Peyer's patch (tissue), 4 donors: Measurements from ENCODE around the gene TM2D3. TPM values are rescaled to one million over a fixed set of nuclear protein-coding genes. Genes with fewer than 3 reads are reported as not detected.

Source experiments
- DNase-seq, 3 donors: peaks; one replicate each; pipeline ENCODE4 v3.0.0-alpha.2; 2017 to 2019
- H3K27ac ChIP-seq, 4 donors: fragments of 200-600 bp; sonication (generic); one replicate each; pipeline ENCODE4 v1.5.1; 2016 to 2019
- H3K27me3 ChIP-seq, 2 donors: fragments of 200-600 bp; sonication (generic); one replicate each; pipeline ENCODE4 v1.5.1; 2019
- H3K36me3 ChIP-seq, 3 donors: fragments of 200-600 bp; sonication (generic); one replicate each; pipeline ENCODE4 v1.5.1; 2016 to 2019
- H3K4me1 ChIP-seq, 4 donors: fragments of 200-600 bp; sonication (generic); one replicate each; pipeline ENCODE4 v1.5.1; 2016 to 2019
- H3K4me3 ChIP-seq, 4 donors: fragments of 200-600 bp; sonication (generic); 1 replicate in 3 of 4; 2 replicates in 1 of 4; pipeline ENCODE4 v1.5.1; 2016 to 2019; ENCODE audit warnings: mild to moderate bottlenecking in 1 of 4
- H3K9me3 ChIP-seq, 4 donors: fragments of 200-600 bp; sonication (generic); one replicate each; pipeline ENCODE4 v1.5.1; 2016 to 2019; ENCODE audit warnings: mild to moderate bottlenecking in 1 of 4
- POLR2A ChIP-seq, 2 donors: fragments of 450-650 bp; IDR thresholded peaks; one replicate each; pipeline ENCODE4 v1.5.1; 2017; ENCODE audit warnings: antibody characterized with exemption in 2 of 2, mild to moderate bottlenecking in 2 of 2, moderate library complexity in 2 of 2
- total RNA-seq, 4 donors: library from RNA; depleted of rRNA; stranded (reverse); fragments of >200 nt; gene quantifications; one replicate each; pipeline ENCODE4 v1.1.0, GENCODE V29; 2016
- TF ChIP-seq, protein P1 (sequence below), 6 experiments: fragments of 450-650 bp in 4 of 6; fragments of 200-600 bp in 2 of 6; sonication (generic) in 1 of 6; IDR thresholded peaks; one replicate each; pipeline ENCODE4 v1.5.1; 2017 to 2019; ENCODE audit warnings: antibody characterized with exemption in 6 of 6, mild to moderate bottlenecking in 3 of 6, moderate library complexity in 1 of 6

Gene TM2D3
- total RNA-seq, 4 donors from 2014 or later: 20.8 to 99.9 (median 28.5) TPM

DNA sequence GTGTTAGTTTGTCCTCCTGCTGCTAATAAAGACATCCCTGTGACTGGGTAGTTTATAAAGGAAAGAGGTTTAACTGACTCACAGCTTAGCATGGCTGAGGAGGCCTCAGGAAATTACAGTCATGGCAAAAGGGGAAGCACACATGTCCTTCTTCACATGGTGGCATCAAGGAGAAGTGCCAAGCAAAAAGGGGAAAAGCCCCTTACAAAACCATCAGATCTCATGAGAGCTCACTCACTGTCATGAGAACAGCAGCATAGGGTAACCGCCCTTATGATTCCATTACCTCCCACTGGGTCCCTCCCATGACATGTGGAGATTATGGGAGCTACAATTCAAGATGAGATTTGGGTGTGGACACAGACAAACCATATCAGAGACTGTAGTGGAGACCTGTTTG is 27.0 kb downstream of the TM2D3 start:
- Histone ChIP-seq H3K27me3 (no peaks in the 10 kb centered on the region), H3K9me3 (no peaks in the 10 kb centered on the region), H3K36me3 (no peaks in the 10 kb centered on the region), H3K4me3 (no peak overlapping the region), H3K4me1 (no peaks in the 10 kb centered on the region), H3K27ac (no peak overlapping the region)
- TF ChIP-seq, protein P1, sequence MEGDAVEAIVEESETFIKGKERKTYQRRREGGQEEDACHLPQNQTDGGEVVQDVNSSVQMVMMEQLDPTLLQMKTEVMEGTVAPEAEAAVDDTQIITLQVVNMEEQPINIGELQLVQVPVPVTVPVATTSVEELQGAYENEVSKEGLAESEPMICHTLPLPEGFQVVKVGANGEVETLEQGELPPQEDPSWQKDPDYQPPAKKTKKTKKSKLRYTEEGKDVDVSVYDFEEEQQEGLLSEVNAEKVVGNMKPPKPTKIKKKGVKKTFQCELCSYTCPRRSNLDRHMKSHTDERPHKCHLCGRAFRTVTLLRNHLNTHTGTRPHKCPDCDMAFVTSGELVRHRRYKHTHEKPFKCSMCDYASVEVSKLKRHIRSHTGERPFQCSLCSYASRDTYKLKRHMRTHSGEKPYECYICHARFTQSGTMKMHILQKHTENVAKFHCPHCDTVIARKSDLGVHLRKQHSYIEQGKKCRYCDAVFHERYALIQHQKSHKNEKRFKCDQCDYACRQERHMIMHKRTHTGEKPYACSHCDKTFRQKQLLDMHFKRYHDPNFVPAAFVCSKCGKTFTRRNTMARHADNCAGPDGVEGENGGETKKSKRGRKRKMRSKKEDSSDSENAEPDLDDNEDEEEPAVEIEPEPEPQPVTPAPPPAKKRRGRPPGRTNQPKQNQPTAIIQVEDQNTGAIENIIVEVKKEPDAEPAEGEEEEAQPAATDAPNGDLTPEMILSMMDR (IDR thresholded peaks at IDR 0.05): no peak
- TF ChIP-seq POLR2A (IDR thresholded peaks at IDR 0.05): no peak
- DNase-seq: no peak

DNA sequence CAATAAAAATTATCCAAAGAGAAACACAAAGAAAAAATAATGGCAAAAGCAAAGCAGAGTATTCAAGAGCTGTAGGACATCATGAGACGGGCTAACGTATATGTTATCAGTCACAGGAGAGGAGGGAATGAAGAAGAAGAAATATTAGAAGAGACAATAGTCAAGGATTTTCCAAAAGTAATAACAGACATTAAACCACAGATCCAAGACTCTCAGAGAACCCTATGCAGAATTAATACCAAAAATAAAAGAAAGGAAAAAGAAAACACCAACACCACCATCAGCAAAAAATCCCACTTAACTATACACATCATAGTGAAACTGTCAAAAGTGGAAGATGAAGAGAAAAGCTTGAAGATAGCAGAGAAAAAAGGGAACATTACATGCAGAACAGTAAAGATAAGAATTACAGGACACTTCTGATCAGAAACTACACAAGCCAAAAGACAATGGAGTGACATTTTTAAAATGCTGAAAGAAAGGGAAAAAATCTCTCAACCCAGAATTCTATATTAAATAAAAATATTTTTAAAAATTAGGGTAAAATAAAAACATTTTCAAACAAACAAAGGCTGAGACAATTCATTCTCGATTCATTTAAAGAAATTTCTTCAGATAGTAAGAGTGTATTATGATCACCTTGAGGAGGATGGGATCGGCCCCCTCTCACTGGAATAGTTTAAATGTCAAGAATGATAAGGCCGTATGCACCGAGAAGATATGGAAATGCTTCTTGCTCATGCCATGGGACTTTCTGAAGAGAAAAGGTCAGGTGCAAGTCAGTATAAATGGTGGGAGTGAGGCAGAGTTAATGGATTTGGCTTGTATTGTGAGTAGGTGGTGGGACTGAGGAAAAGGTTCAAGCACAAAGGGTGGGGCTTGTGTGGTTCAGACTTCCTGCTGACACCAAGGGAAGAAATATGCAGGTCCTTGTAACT is 28.5 kb downstream of the TM2D3 start:
- H3K27ac ChIP-seq: no peak overlapping the region
- TF ChIP-seq POLR2A (IDR thresholded peaks at IDR 0.05): no peak
- TF ChIP-seq, protein P1 (IDR thresholded peaks at IDR 0.05): no peak
- no peak overlapping the region for H3K4me3 ChIP-seq
- H3K4me1 ChIP-seq: no peaks in the 10 kb centered on the region
- DNase-seq: no peak
- no peaks in the 10 kb centered on the region for H3K27me3 ChIP-seq
- no peaks in the 10 kb centered on the region for H3K9me3 ChIP-seq
- H3K36me3 ChIP-seq: no peaks in the 10 kb centered on the region

DNA sequence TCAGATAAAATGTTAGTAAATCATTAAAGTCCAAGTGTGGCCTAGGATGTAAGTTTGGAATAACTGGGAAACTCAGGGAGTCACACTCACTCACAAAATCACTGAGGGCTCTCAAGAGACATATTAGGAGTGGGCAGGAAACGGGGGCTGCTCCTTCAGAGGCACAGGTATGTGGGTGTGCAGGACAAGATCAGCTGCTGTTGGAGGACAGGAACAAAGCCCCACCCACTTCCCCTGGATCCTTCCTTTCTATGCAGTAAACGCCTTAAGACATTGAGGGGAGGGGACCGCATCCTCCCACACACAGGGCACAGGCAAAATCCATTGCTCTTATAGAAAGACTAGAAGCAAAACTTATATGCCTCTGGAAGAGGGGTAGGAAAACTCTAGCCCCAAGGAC is 30.2 kb downstream of the TM2D3 start:
- H3K9me3 ChIP-seq: no peaks in the 10 kb centered on the region

DNA sequence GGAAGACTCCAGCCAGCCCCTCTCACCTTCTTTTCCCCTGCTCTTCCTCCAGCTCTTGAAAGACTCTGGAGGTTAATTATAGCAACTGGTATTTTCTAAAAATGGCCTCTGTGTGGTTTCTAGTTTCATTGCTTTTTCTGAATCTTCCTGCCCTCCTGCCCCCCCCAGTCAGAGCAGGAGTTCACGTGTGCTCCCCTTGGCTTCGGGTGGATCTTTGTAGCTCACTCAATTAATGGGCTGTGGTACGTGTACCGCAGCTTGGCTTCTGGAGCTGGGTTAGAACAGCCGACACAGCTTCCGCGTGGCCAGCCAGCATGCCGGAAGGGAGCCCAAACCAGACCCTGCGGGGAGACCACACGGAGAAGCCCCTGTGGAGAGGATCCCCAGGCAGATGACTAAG is 31.5 kb downstream of the TM2D3 start:
- H3K4me3 ChIP-seq: no peak overlapping the region
- H3K27me3 ChIP-seq: no peaks in the 10 kb centered on the region
- no peaks in the 10 kb centered on the region for H3K9me3 ChIP-seq
- TF ChIP-seq, protein P1 (IDR thresholded peaks at IDR 0.05): no peak
- no peak for TF ChIP-seq POLR2A (IDR thresholded peaks at IDR 0.05)
- no peaks in the 10 kb centered on the region for H3K36me3 ChIP-seq
- peaks cover 0 to 5% (median 1%) of the 10 kb centered on the region in 4 donors for H3K4me1 ChIP-seq
- no peak overlapping the region for H3K27ac ChIP-seq
- DNase-seq: no peak

More for the DNA sequence above, 30.2 kb downstream of the TM2D3 start:
- no peak for DNase-seq
- no peaks in the 10 kb centered on the region for H3K27me3 ChIP-seq
- no peak overlapping the region for H3K27ac ChIP-seq
- no peaks in the 10 kb centered on the region for H3K36me3 ChIP-seq
- H3K4me1 ChIP-seq: no peaks in the 10 kb centered on the region
- TF ChIP-seq, protein P1 (IDR thresholded peaks at IDR 0.05): no peak
- no peak for TF ChIP-seq POLR2A (IDR thresholded peaks at IDR 0.05)
- H3K4me3 ChIP-seq: no peak overlapping the region

DNA sequence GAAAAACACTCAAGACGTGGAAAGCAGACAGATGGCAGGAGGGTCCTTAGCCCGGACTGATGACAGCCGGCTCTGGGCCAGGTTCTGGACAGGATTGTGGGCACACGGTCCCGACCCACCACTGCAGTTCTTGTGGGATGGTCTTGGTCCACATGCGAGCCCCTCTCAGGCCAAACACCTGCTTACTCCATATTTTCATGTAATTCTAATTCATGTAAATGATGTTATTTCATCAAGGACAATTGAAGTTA is 32.6 kb downstream of the TM2D3 start:
- Histone ChIP-seq H3K4me1 (peaks cover 0 to 12% (median 2%) of the 10 kb centered on the region in 4 donors), H3K4me3 (no peak overlapping the region), H3K36me3 (no peaks in the 10 kb centered on the region), H3K9me3 (no peaks in the 10 kb centered on the region), H3K27me3 (no peaks in the 10 kb centered on the region), H3K27ac (no peak overlapping the region)
- no peak for TF ChIP-seq POLR2A (IDR thresholded peaks at IDR 0.05)
- TF ChIP-seq, protein P1 (IDR thresholded peaks at IDR 0.05): no peak
- DNase-seq: no peak
